ACHN (cell line): ENCODE measurements around the gene COLGALT1.
"Not testable (repeated sequence)": the region's sequence is repeated elsewhere in the genome, so short reads cannot be mapped to it uniquely, and the experiment has no call there.

Source experiments
- DNase-seq: peaks from one replicate; pipeline ENCODE4 v3.0.0-alpha.2; 2015
- in situ Hi-C: cut with HindIII; loops from 2 replicates; pipeline ENCODE4 v1.10.0; 2017; ENCODE audit warnings: low sequenced_read_pairs, low pct_ligation_motif_present, low pct_unique_long_range_greater_than_20kb

COLGALT1 gene

DNA sequence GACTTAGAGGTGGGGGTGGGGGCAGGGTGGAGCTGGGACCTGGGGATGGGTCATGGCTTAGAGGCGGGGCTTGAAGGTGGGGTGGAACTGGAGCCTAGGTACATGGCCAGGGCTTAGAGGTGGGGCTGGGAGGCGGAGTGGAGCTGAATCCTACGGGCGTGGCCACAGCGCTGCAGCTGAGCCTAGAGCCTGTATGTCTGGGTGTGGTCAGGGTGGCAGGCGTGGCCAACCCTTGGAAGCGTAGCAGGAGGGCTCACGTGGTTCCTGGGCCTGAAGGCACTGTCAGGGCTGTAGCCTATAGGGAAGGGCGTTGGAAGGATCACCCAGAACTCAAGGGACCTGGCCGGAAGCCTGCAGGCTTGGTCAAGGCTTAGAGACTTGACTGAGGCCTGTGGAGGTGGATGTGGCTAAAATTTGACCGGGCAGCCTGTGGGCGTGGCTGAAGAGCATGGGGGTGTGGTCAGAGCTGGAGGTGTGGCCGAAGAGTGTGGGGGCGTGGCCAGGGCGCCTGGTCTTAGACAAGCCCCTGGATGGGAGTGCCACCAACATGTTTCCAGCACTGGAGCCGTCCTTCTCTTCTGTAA lies 24.3 kb downstream of the COLGALT1 start:
- in situ Hi-C loops: no loop called here
- DNase-seq: peak; percentile 23

DNA sequence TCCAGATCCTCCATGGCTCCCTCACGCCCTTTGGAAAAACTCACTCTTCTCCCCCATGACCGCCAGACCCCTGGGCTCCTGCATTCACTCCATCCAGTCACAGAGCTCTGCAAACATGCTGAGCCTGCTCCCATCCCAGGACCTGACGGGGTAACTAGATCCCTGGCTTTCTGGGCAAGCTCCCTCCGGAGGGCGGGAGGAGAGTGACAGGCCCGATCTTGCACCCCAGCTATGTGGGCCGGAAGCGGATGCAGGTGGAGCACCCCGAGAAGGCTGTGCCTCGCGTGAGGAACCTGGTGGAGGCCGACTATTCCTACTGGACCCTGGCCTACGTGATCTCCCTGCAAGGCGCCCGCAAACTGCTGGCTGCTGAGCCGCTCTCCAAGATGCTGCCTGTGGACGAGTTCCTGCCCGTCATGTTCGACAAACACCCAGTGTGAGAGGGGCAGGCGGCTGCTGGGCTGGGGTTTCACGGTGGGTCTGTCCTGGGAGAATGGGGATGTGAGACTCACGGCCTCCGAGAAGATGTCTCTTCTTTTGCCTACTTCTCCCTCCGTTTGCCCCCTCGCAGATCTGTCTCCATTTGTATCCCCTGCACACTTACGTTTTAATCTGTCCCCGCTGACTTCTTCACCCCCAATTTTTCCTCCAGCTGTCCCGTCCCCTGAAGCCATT lies 25.2 kb downstream of the COLGALT1 start:
- no peak for DNase-seq
- in situ Hi-C loops: no loop called here

DNA sequence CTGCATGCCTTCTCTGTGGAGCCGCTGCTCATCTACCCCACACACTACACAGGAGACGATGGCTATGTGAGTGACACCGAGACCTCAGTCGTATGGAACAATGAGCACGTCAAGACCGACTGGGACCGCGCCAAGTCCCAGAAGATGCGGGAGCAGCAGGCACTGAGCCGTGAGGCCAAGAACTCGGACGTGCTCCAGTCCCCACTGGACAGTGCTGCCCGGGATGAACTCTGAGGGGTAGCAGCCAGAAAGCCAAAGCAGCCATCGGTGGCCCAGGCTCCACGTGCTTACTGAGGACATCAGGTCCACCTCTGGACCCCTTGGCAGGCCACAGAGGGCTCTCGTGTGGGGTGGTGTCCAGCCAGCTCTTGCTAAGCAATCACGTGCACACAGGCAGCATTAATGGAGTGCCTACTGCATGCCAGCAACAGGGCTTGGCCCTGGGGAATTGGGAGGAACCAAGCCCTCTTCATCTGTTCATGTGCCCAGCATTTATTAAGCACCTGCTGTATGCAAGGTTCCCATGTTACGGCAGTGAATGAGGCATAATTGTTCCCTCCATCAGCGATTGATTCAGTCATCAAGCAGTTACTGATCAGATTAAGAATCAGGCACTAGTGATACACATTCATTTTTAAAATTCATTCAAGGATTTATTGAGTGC lies 25.9 kb downstream of the COLGALT1 start:
- in situ Hi-C loops: no loop called here
- no peak for DNase-seq

DNA sequence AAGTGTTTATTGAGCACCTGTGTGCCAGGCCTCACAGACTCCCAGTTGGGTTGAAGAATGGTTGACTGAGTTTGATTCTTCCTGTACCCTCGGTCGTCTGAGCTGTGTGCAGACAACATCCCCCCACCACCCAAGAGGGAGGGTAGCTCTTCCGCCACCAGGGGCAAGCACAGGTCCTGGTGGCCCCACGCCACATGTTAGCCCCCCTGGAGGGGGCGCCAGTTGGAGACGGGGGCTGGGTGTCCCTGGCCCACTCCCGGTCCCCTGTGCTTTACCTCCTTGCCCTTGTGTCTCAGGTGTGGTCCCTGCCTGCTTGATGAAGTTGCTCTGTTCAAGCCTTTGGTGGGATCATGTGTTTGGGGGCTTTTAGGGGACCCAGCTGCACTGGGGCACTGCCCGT lies 27.2 kb downstream of the COLGALT1 start:
- no peak for DNase-seq
- in situ Hi-C loops: no loop called here

DNA sequence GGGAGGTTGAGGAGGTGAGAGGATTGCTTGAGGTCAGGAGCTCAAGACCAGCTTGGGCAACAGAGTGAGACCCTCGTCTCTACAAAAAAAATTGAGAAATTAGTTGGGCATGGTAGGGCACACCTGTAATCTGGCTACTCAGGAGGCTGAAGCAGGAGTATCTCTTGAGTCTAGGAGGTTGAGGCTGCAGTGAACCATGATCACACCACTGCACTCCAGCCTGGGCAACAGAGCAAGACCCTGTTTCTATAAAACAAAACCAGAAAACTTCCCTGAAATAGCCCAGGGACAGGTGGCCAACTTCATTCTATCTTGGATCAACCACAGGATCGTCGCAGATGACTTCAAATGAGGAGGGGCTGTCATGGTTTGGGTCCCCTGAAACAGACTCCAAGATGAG lies 28.7 kb downstream of the COLGALT1 start:
- in situ Hi-C loops: no loop called here
- no peak for DNase-seq

DNA sequence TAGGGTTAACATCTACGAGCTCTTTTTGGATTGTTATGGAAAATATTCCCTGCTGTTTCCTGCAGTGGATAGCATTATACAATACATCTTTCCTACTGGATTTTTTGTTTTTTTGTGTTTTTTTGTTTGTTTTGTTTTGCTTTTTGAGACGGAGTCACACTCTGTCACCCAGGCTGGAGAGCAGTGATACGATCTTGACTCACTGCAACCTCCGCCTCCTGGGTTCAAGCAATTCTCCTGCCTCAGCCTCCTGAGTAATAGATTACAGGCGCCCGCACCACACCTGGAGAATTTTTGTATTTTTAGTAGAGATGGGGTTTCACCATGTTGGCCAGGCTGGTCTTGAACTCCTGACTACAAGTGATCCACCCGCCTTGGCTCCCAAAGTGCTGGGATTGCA lies 29.9 kb downstream of the COLGALT1 start:
- DNase-seq, in situ Hi-C loops: not testable (repeated sequence)

DNA sequence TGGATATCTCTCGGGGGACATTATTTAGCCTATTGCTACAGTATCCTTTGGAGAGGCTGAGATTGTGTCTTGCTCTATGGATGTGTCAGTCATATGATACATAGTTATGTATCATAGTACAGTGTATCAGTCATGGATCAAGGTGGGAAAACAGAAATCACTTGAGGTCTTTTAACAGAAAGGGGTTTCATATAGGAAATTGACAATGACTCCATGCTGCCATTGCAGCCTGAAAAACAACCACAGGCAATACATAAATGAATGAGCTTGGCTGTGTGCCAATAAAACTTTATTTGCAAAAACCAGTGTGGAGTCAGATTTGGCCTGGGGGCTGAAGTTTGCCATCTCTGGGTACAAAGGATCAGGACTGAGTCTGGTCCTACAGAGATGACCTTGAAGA lies 35.4 kb downstream of the COLGALT1 start:
- DNase-seq: no peak
- in situ Hi-C loops: no loop called here

DNA sequence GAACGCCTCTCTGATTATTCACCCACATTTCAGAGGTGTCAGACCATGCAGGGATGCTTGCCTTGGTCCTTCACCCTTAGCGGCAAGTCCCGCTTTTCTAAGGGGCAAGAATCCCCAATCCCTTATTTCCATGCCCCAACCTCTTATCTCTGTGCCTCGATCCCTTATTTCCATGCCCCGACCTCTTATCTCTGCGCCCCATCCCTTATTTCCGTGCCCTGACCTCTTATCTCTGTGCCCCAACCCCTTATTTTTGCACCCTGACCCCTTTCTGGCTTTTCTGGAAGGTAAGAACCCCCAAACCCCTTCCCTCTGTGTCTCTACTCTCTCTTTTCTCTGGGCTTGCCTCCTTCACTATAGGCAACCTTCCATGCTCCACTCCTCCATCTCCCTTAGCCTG lies 38.8 kb downstream of the COLGALT1 start:
- DNase-seq, in situ Hi-C loops: not testable (repeated sequence)

DNA sequence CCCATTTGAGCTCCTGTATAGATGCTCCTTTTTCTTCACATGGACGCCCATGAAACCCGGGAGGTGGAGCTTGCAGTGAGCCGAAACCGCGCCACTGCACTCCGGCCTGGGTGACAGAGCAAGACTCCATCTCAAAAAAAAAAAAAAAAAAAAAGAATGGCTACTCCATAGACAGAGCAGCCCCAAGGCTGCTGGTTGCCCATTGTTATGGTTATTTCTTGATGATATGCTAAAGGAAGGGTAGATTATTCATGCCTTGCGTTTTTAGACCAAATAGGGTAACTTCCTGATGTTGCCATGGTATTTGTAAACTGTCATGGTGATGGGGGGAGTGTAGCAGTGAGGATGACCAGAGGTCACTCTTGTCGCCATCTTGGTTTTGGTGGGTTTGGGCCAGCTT lies 42.6 kb downstream of the COLGALT1 start:
- DNase-seq, in situ Hi-C loops: not testable (repeated sequence)

DNA sequence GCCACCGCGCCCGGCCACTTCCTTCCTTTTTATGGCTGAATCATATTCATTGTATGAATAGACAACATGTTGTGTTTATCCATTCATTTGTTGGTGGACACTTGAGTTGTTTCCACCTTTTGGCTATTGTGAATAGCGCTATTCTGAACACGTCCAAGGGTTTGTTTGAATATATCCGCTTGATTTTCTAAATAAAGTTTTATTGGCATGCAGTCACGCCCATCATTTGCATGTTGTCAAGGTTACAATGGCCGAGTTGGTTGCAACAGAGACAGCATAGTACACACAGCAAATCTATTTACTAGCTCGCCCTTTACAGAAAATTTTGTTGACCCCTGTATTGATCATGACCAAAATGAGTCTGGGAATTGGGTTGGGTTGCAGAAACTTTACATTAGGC lies 43.5 kb downstream of the COLGALT1 start:
- in situ Hi-C loops: no loop called here
- no peak for DNase-seq

DNA sequence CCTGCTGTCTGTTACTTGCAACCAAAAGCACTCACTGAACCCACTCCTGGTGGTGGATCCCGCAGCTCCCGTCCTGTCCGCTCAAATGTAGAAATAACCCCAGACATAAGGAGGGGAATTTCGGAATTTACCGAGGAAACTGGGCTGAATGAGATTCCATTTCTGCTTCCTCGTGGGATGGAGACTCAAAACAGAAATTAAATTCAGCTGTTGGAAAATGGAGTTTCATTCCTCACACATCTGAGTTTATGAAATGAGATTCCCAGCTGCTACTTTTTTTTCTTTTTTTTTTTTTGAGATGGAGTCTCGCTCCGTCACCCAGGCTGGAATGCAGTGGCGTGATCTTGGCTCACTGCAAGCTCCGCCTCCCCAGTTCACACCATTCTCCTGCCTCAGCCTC lies 44.3 kb downstream of the COLGALT1 start:
- DNase-seq: no peak
- in situ Hi-C loops: no loop called here

DNA sequence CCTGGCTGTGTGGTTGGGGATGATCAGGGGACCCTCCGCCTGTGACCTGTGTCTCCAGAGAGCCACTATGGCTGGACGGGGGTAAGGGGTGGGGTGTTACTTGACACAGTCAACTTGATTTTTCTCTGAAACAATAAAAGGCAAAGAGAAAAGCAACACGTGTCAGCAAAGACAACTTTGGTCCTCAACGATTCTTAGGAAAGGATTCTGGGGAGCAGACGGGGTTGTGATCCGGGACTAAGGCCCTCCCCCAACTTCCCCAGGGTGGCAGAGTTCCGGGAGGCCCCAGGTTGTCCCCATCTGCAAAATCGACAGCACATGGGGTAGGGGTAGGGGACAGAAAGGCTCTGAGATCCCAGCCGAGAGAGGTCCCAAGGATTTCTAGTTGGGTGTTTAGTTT lies 46.2 kb downstream of the COLGALT1 start:
- in situ Hi-C loops: no loop called here
- DNase-seq: no peak

DNA sequence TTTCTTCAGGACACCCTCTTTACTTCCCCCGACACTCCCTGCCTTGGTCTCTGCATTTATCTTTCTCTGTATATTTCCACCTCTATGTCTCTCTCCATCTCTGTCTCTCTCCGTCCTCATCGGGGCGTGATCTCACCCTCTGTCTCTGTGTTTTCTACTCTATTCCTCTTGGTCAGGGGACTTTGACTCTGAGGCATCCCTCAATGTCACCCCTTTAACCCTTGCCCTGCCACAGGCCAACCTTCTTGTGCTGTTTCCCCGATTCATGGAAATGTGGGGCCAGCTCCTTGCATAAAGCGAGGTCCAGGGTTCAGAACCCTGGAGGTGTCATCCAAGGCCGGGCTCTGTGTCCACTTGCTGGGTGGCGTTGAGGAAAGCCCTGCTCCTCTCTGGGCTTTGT lies 46.8 kb downstream of the COLGALT1 start:
- no peak for DNase-seq
- in situ Hi-C loops: no loop called here

DNA sequence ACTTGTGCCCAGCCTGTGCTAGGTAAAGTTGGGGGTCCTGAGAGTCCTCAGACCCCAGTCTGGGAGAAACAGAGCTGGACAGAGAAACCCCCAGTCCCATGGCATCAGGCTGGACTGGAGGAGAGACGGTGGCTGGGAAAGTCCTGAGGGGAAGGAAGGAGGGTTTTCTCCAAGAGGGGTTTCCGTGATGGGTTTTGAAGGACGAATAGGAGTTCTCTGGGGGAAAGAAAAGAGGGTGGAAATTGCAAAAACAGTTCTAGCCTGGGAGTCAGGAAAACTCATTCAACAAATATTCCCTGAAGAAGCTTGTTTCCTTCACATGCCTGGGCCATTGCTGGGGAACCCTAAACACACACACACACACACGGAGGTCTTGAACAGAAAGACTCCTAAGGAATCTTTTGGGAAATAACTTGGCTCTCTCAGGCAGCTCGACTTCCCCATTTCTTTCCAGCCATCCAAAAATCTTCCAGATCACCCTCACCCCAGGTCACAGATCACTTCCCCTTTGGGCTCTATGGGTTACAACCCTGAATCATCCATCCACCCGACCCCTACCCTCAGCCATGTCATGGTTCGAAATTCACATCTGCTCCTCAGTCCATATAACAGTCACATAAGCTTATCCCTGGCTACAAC lies 47.5 kb downstream of the COLGALT1 start:
- no peak for DNase-seq
- in situ Hi-C loops: no loop called here

DNA sequence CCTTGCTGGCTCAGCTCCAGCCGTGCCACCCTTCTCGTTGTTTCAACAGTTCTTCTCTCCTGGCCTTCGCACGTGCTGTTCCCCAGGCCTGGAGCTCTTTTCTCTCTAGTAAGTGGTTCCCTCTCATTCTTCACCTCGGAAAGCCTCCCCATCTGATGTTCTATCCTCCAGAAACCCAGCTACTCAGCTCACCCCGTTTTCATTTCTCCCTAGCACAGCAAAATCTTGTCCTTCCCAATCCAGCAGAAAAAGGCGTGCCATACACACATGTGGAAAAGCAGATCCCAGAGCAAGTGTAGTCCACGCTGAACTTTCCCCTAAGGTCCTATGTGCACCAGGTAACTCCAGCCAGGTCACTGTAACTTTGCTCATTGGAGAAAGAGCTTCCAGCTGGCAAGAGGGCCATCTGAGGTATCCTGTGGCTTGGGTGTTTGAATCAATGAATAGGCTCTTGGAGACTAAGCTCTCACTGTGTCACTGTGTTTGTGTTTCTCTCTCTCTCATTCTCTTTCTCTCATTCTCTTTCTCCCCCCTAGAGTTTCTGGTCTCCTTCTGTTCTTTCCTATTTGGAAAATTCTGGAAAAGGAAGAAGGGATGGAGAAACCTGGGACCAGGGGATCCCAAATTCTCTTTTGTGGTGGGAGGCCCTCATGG lies 49.0 kb downstream of the COLGALT1 start:
- in situ Hi-C loops: no loop called here

DNA sequence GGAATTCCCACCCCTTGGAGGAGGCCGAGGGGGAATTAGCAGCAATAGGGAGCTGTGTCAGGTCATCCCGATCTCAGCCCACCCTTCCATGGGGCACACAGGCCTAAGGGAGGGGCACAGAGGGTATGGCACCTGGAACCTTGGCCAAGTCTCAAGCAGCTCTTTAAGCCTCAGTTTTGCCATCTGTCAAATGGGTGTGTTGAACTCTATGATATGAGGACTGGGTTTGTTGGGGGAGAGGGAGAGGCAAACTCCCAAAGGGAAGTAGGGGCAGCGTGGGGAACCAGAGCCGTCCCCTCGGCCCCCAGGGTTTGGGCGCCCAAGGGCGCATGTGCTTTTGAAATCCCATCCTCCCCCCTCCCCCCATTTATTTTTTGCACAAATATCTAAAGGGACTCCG lies 49.7 kb downstream of the COLGALT1 start:
- in situ Hi-C loops: no loop called here

More for the DNA sequence above, 49.0 kb downstream of the COLGALT1 start:
- no peak for DNase-seq

DNA sequence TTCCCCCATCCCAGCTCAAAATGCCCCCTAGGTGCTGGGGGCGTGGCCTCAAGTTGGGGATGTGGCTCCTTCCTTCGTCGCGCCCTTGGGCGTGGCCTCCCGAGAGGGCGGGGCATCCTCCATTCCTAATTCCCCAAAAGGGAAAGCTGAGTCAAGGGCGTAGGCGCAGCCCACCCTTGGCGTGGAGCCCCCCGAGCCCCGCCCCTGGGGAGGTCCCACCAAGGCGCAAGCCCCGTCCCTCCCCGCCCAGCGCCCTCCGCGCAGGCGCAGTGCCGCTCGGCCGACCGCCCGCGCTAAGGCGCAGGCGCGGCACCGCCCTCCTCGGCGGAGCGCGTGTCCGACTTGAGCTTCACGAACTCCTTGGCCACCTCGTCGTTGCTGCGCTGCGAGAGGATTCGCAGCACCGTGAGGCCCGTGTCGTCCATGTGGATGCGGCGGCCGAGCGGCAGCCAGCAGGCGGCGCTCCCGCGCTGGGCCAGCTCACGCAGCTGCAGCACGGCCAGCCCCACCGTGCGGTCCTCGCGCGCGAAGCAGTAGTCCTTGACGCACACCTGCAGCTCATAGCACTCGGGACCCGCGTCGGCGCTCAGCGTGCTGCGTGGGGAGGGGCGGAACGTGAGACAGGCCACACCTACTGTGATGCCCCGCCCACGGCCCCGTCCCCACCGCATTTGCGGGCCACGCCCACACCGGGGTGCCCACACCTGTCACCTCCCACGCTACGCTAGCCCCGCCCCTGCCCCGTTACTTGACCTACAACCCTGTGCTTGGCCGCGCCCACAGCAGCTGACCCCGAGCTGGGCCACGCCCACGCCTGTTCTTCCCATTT lies 50.5 kb downstream of the COLGALT1 start:
- in situ Hi-C loops: no loop called here
- DNase-seq: peak; percentile 83

More for the DNA sequence above, 49.7 kb downstream of the COLGALT1 start:
- DNase-seq: no peak

DNA sequence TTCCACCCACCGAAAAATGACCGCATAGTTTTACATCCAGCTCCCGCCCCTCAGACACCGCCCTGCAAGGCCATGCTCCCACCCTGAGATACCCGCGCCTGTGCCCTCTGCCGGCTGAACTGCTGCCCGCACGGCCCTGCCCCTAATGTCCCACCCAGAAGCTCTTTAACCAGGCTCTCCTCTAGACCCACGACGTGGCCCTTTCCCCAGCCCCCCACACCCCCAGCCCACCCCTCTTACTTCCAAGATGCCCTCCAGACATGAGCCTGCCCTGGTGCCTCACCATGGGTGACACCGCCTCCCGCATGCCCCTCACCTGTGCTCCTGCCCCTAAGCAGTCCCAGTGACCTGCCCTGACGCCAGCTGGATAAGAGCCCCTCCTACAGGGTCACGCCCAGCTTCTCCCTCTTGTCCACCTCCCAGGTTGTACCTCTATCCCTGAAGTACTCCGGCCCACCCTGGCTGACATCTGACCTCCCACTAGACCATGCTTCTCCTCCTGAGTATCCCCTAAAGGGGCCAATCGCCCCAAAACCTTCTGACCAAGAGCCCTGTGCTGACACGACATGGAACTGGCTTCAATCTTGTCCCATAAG lies 51.2 kb downstream of the COLGALT1 start:
- in situ Hi-C loops: no loop called here
- no peak for DNase-seq
